CD4-positive, alpha-beta T cell (primary cell): ENCODE measurements around the gene KCNT2. TPM values are rescaled to one million over a fixed set of nuclear protein-coding genes. Genes with fewer than 3 reads are reported as not detected.

Source experiments
- ATAC-seq: fragments of 200-7000 bp; cut with Tn5 transposase; one replicate; pipeline ENCODE4 v1.10.0; 2022; ENCODE audit warnings: mild to moderate bottlenecking; ENCODE audit not compliant: poor library complexity
- CTCF ChIA-PET: fragments of 350-600 bp; sonication (Branson Sonifier 250); formaldehyde crosslinking; loops from one replicate; lab custom pipeline; 2021; ENCODE audit warnings: antibody characterized with exemption, inconsistent platforms; lab: Charles Lee
- POLR2A ChIA-PET: fragments of 350-600 bp; sonication (Branson Sonifier 250); formaldehyde crosslinking; loops from one replicate; lab custom pipeline; 2021; ENCODE audit warnings: antibody characterized with exemption, inconsistent platforms; lab: Charles Lee
- DNase-seq, 14 experiments: peaks; one replicate each; pipeline ENCODE4 v3.0.0-alpha.2; 2013 to 2020; ENCODE audit warnings: mixed read lengths in 2 of 14
- H3K27ac ChIP-seq, 2 donors: one replicate each; pipeline versions ENCODE4 v1.5.1 to v1.7.0; 2013; ENCODE audit warnings: low read length in 2 of 2, low read depth in 1 of 2, mild to moderate bottlenecking in 1 of 2
- H3K27me3 ChIP-seq, 2 experiments: 1 replicate in 1 of 2; 2 replicates in 1 of 2; pipeline versions ENCODE4 v1.6.1 to v1.7.0; 2013; ENCODE audit warnings: low read length in 2 of 2, control low read depth in 1 of 2, mild to moderate bottlenecking in 1 of 2, moderate library complexity in 1 of 2; ENCODE audit not compliant: insufficient read depth in 2 of 2, control insufficient read depth in 1 of 2
- H3K36me3 ChIP-seq: one replicate; pipeline ENCODE4 v1.6.1; 2013; ENCODE audit warnings: low read length, control low read depth; ENCODE audit not compliant: insufficient read depth
- H3K4me1 ChIP-seq: one replicate; pipeline ENCODE4 v1.6.1; 2013; ENCODE audit warnings: low read length, control low read depth; ENCODE audit not compliant: insufficient read depth
- H3K4me3 ChIP-seq: one replicate; pipeline ENCODE4 v1.5.1; 2013; ENCODE audit warnings: mild to moderate bottlenecking, low read length, moderate library complexity
- H3K9me3 ChIP-seq, 2 experiments: 1 replicate in 1 of 2; 2 replicates in 1 of 2; pipeline versions ENCODE4 v1.6.1 to v1.7.0; 2013; ENCODE audit warnings: low read length in 2 of 2, mild to moderate bottlenecking in 2 of 2, control low read depth in 1 of 2, moderate library complexity in 1 of 2; ENCODE audit not compliant: control insufficient read depth in 1 of 2, insufficient read depth in 1 of 2
- H3K27ac Mint-ChIP-seq: one replicate; pipeline ENCODE4 v1.8.0; 2020; ENCODE audit warnings: mixed read lengths
- H3K27me3 Mint-ChIP-seq: one replicate; pipeline ENCODE4 v1.8.0; 2021; ENCODE audit warnings: mixed read lengths
- H3K36me3 Mint-ChIP-seq: one replicate; pipeline ENCODE4 v1.8.0; 2021; ENCODE audit warnings: low read depth, mixed read lengths
- H3K4me1 Mint-ChIP-seq: one replicate; pipeline ENCODE4 v1.8.0; 2021; ENCODE audit warnings: low read depth, mixed read lengths
- H3K4me3 Mint-ChIP-seq: one replicate; pipeline ENCODE4 v1.8.0; 2020; ENCODE audit warnings: mild to moderate bottlenecking, mixed read lengths
- H3K9me3 Mint-ChIP-seq: one replicate; pipeline ENCODE4 v1.8.0; 2020; ENCODE audit warnings: mixed read lengths
- CTCF ChIP-seq: fragments of 200-600 bp; IDR thresholded peaks from one replicate; pipeline ENCODE4 v1.8.0; 2022; ENCODE audit warnings: antibody characterized with exemption, mild to moderate bottlenecking
- intact Hi-C, 2 experiments: fragments of 100-400 bp; cut with DNase I in 1 of 2; cut with micrococcal nuclease in 1 of 2; formaldehyde crosslinking; loops; one replicate each; pipeline versions ENCODE4 v1.15.1 to v1.9.0; 2023 to 2025; cut with DNase I, micrococcal nuclease
- total RNA-seq, 174 experiments: library from RNA in 2 of 174; stranded (reverse) in 2 of 174; gene quantifications; one replicate each; pipeline ENCODE4 v1.2.3 and lab custom pipeline; 2021 to 2026

Gene KCNT2
- total RNA-seq, 2 experiments from 2014 or later: not detected

- ChIA-PET POLR2A (no interaction called here), CTCF (no interaction called here)
These were observed 234.4 kb downstream of the KCNT2 start for GRCh38 chr1:196373798-196374197.

GRCh38 chr1:196372896-196373536, 235.2 kb downstream of the KCNT2 start:
- no peak overlapping the region for H3K4me3 ChIP-seq
- ATAC-seq (no peak), DNase-seq (peak in 3 of 14 experiments; percentile 16 to 31 (median 23))
- H3K27ac ChIP-seq: no peak overlapping the region
- no peaks in the 10 kb centered on the region for H3K27me3 Mint-ChIP-seq
- CTCF ChIA-PET: no interaction called here
- H3K36me3 ChIP-seq: no peaks in the 10 kb centered on the region
- no peaks in the 10 kb centered on the region for H3K4me1 Mint-ChIP-seq
- no peaks in the 10 kb centered on the region for H3K9me3 ChIP-seq
- POLR2A ChIA-PET: no interaction called here
- TF ChIP-seq CTCF: peak; percentile 61
- no peaks in the 10 kb centered on the region for H3K27me3 ChIP-seq
- no peak overlapping the region for H3K4me3 Mint-ChIP-seq
- no peak overlapping the region for H3K27ac Mint-ChIP-seq
- no peaks in the 10 kb centered on the region for H3K36me3 Mint-ChIP-seq
- H3K9me3 Mint-ChIP-seq: no peaks in the 10 kb centered on the region
- no peaks in the 10 kb centered on the region for H3K4me1 ChIP-seq
- intact Hi-C loops: no loop called here

More at GRCh38 chr1:196373798-196374197, 234.4 kb downstream of the KCNT2 start:
- H3K4me3 Mint-ChIP-seq: no peak overlapping the region
- no peak overlapping the region for H3K27ac Mint-ChIP-seq
- no peaks in the 10 kb centered on the region for H3K9me3 ChIP-seq
- no peaks in the 10 kb centered on the region for H3K4me1 ChIP-seq
- H3K27me3 Mint-ChIP-seq: no peaks in the 10 kb centered on the region
- no peak for TF ChIP-seq CTCF
- H3K4me3 ChIP-seq: no peak overlapping the region
- H3K4me1 Mint-ChIP-seq: no peaks in the 10 kb centered on the region
- intact Hi-C loops: no loop called here
- DNase-seq: no peak
- H3K27ac ChIP-seq: no peak overlapping the region
- no peak for ATAC-seq
- H3K36me3 Mint-ChIP-seq: no peaks in the 10 kb centered on the region
- no peaks in the 10 kb centered on the region for H3K9me3 Mint-ChIP-seq
- H3K36me3 ChIP-seq: no peaks in the 10 kb centered on the region
- H3K27me3 ChIP-seq: no peaks in the 10 kb centered on the region

- Mint-ChIP-seq H3K4me1 (no peaks in the 10 kb centered on the region), H3K4me3 (no peak overlapping the region), H3K36me3 (no peaks in the 10 kb centered on the region), H3K27ac (no peak overlapping the region), H3K27me3 (no peaks in the 10 kb centered on the region), H3K9me3 (no peaks in the 10 kb centered on the region)
- no peak overlapping the region for H3K27ac ChIP-seq
- H3K27me3 ChIP-seq: no peaks in the 10 kb centered on the region
- intact Hi-C loops: no loop called here
- no peaks in the 10 kb centered on the region for H3K36me3 ChIP-seq
- ChIA-PET POLR2A (no interaction called here), CTCF (no interaction called here)
- TF ChIP-seq CTCF: no peak
- ATAC-seq (no peak), DNase-seq (no peak)
- no peaks in the 10 kb centered on the region for H3K4me1 ChIP-seq
- no peaks in the 10 kb centered on the region for H3K9me3 ChIP-seq
- H3K4me3 ChIP-seq: no peak overlapping the region
These were observed 240.4 kb downstream of the KCNT2 start for GRCh38 chr1:196367838-196368237.
